IPS DF 6.9 (cell line): ENCODE data around the gene MAST4.
"Not testable (repeated sequence)": the region's sequence is repeated elsewhere in the genome, so short reads cannot be mapped to it uniquely, and the experiment has no call there.

Experiments
- DNase-seq: peaks from one replicate; pipeline ENCODE4 v3.0.0-alpha.2; 2013; ENCODE audit warnings: low read depth, low spot score
- H3K27ac ChIP-seq: one replicate; pipeline ENCODE4 v1.5.1; 2013; ENCODE audit warnings: low read length, control low read depth
- H3K27me3 ChIP-seq: 2 replicates; pipeline ENCODE4 v1.6.1; 2013; ENCODE audit warnings: mild to moderate bottlenecking, low read length; ENCODE audit not compliant: control insufficient read depth, insufficient read depth
- H3K36me3 ChIP-seq: 2 replicates; pipeline ENCODE4 v1.6.1; 2013; ENCODE audit warnings: low read length; ENCODE audit not compliant: control insufficient read depth, insufficient read depth
- H3K4me1 ChIP-seq: 2 replicates; pipeline ENCODE4 v1.6.1; 2013; ENCODE audit warnings: low read length; ENCODE audit not compliant: control insufficient read depth, insufficient read depth
- H3K4me3 ChIP-seq: 2 replicates; pipeline ENCODE4 v1.5.1; 2013; ENCODE audit warnings: mild to moderate bottlenecking, low read length
- H3K9me3 ChIP-seq: 2 replicates; pipeline ENCODE4 v1.6.1; 2013; ENCODE audit warnings: low read length, inconsistent platforms; ENCODE audit not compliant: control insufficient read depth, insufficient read depth
- WGBS: extraction: QIAGEN DNeasy Blood & Tissue Kit; methylation state at CpG from one replicate; pipeline ENCODE4 v1.1.7; 2013; ENCODE audit warnings: mixed read lengths, missing lambda C conversion rate; ENCODE audit not compliant: insufficient read length, insufficient coverage; 5-methylcytosine and 5-hydroxymethylcytosine counted together

Gene MAST4

GRCh38 chr5:67166460-67167285 is 570.5 kb downstream of the MAST4 start:
- Histone ChIP-seq H3K27ac (no peak overlapping the region), H3K4me3 (no peak overlapping the region; the same call in 1 of the 2 replicates), H3K9me3 (no peaks in the 10 kb centered on the region), H3K36me3 (no peaks in the 10 kb centered on the region), H3K4me1 (peaks cover 5% of the 10 kb centered on the region), H3K27me3 (no peaks in the 10 kb centered on the region)
- no CpG with 5 or more reads among the region's 31 CpGs for WGBS
- DNase-seq = no peak

- Histone ChIP-seq H3K27me3 (no peaks in the 10 kb centered on the region), H3K36me3 (no peaks in the 10 kb centered on the region), H3K4me1 (peaks cover 5% of the 10 kb centered on the region), H3K27ac (no peak overlapping the region), H3K4me3 (no peak overlapping the region), H3K9me3 (no peaks in the 10 kb centered on the region)
- no CpG with 5 or more reads among the region's 4 CpGs for WGBS
- DNase-seq = no peak
Observed at GRCh38 chr5:67168069-67168468, 571.9 kb downstream of the MAST4 start.

GRCh38 chr5:67170767-67171166 is 574.6 kb downstream of the MAST4 start:
- H3K9me3 ChIP-seq = no peaks in the 10 kb centered on the region
- H3K4me1 ChIP-seq = peaks cover 2% of the 10 kb centered on the region; the same call in 1 of the 2 replicates
- no peaks in the 10 kb centered on the region for H3K27me3 ChIP-seq
- H3K4me3 ChIP-seq = no peak overlapping the region
- WGBS = no CpG with 5 or more reads among the region's 3 CpGs
- no peak for DNase-seq
- no peak overlapping the region for H3K27ac ChIP-seq
- H3K36me3 ChIP-seq = no peaks in the 10 kb centered on the region

- not testable (repeated sequence) for H3K9me3 ChIP-seq, H3K4me3 ChIP-seq, H3K27ac ChIP-seq, DNase-seq, H3K27me3 ChIP-seq, H3K4me1 ChIP-seq, H3K36me3 ChIP-seq
- no CpG with 5 or more reads among the region's 2 CpGs for WGBS
Observed at GRCh38 chr5:67173351-67173750, 577.2 kb downstream of the MAST4 start.

GRCh38 chr5:67173959-67174358 is 577.8 kb downstream of the MAST4 start:
- Histone ChIP-seq H3K36me3 (no peaks in the 10 kb centered on the region), H3K27ac (no peak overlapping the region), H3K9me3 (no peaks in the 10 kb centered on the region), H3K4me3 (no peak overlapping the region), H3K27me3 (no peaks in the 10 kb centered on the region), H3K4me1 (no peaks in the 10 kb centered on the region)
- WGBS = no CpG with 5 or more reads among the region's 1 CpG
- DNase-seq = no peak

GRCh38 chr5:67176936-67177335 is 580.7 kb downstream of the MAST4 start:
- Histone ChIP-seq H3K36me3 (no peaks in the 10 kb centered on the region), H3K27ac (no peak overlapping the region), H3K9me3 (no peaks in the 10 kb centered on the region), H3K27me3 (no peaks in the 10 kb centered on the region), H3K4me3 (no peak overlapping the region), H3K4me1 (no peaks in the 10 kb centered on the region)
- DNase-seq = no peak

- Histone ChIP-seq H3K27ac (no peak overlapping the region), H3K4me1 (no peaks in the 10 kb centered on the region), H3K9me3 (no peaks in the 10 kb centered on the region), H3K4me3 (no peak overlapping the region), H3K36me3 (no peaks in the 10 kb centered on the region), H3K27me3 (no peaks in the 10 kb centered on the region)
- no peak for DNase-seq
- WGBS = no CpG with 5 or more reads among the region's 1 CpG
Observed at GRCh38 chr5:67178085-67178484, 581.9 kb downstream of the MAST4 start.

GRCh38 chr5:67178966-67179365 is 582.8 kb downstream of the MAST4 start:
- Histone ChIP-seq H3K27ac (no peak overlapping the region), H3K9me3 (no peaks in the 10 kb centered on the region), H3K27me3 (no peaks in the 10 kb centered on the region), H3K4me3 (no peak overlapping the region), H3K4me1 (no peaks in the 10 kb centered on the region), H3K36me3 (no peaks in the 10 kb centered on the region)
- no peak for DNase-seq
- WGBS = no CpG with 5 or more reads among the region's 7 CpGs

- Histone ChIP-seq H3K9me3 (no peaks in the 10 kb centered on the region), H3K27ac (no peak overlapping the region), H3K4me1 (no peaks in the 10 kb centered on the region), H3K4me3 (no peak overlapping the region), H3K36me3 (no peaks in the 10 kb centered on the region), H3K27me3 (no peaks in the 10 kb centered on the region)
- no peak for DNase-seq
- no CpG with 5 or more reads among the region's 5 CpGs for WGBS
Observed at GRCh38 chr5:67179697-67180361, 583.6 kb downstream of the MAST4 start.

GRCh38 chr5:67181648-67182221 is 585.5 kb downstream of the MAST4 start:
- DNase-seq = no peak
- no CpG with 5 or more reads among the region's 5 CpGs for WGBS
- Histone ChIP-seq H3K27ac (no peak overlapping the region), H3K36me3 (no peaks in the 10 kb centered on the region), H3K9me3 (no peaks in the 10 kb centered on the region), H3K4me1 (no peaks in the 10 kb centered on the region), H3K4me3 (no peak overlapping the region), H3K27me3 (no peaks in the 10 kb centered on the region)
